Activated CD4-positive, alpha-beta T cell treated with anti-CD3 and anti-CD28 coated beads for 36 hours (primary cell): ENCODE measurements around the gene CYFIP2. TPM values are rescaled to one million over a fixed set of nuclear protein-coding genes. Genes with fewer than 3 reads are reported as not detected.

Experiments
- ATAC-seq: fragments of 200-7000 bp; cut with Tn5 transposase; one replicate; pipeline ENCODE4 v1.10.0; 2021; ENCODE audit warnings: mild to moderate bottlenecking, moderate library complexity
- CTCF ChIA-PET: fragments of 350-600 bp; sonication (Branson Sonifier 250); formaldehyde crosslinking; loops from one replicate; lab custom pipeline; 2021; ENCODE audit warnings: antibody characterized with exemption; lab: Charles Lee
- POLR2A ChIA-PET: fragments of 350-600 bp; sonication (Branson Sonifier 250); formaldehyde crosslinking; loops from one replicate; lab custom pipeline; 2021; ENCODE audit warnings: antibody characterized with exemption, inconsistent platforms; lab: Charles Lee
- DNase-seq: peaks from one replicate; pipeline ENCODE4 v3.0.0-alpha.2; 2020
- H3K27ac Mint-ChIP-seq: one replicate; pipeline ENCODE4 v1.8.0; 2021; ENCODE audit warnings: mixed read lengths
- H3K27me3 Mint-ChIP-seq: one replicate; pipeline ENCODE4 v1.8.0; 2021; ENCODE audit warnings: mixed read lengths
- H3K36me3 Mint-ChIP-seq: one replicate; pipeline ENCODE4 v1.8.0; 2021; ENCODE audit warnings: low read depth, mixed read lengths
- H3K4me1 Mint-ChIP-seq: one replicate; pipeline ENCODE4 v1.8.0; 2021; ENCODE audit warnings: mixed read lengths
- H3K4me3 Mint-ChIP-seq: one replicate; pipeline ENCODE4 v1.8.0; 2021; ENCODE audit warnings: mild to moderate bottlenecking, moderate library complexity, mixed read lengths
- H3K9me3 Mint-ChIP-seq: one replicate; pipeline ENCODE4 v1.8.0; 2021; ENCODE audit warnings: low read depth, mixed read lengths
- intact Hi-C, 2 experiments: fragments of 100-400 bp; cut with DNase I in 1 of 2; cut with micrococcal nuclease in 1 of 2; formaldehyde crosslinking; loops; one replicate each; pipeline versions ENCODE4 v1.14.2 to v1.15.1; 2022 to 2024; cut with DNase I, micrococcal nuclease
- total RNA-seq, 2 experiments: library from RNA; stranded (reverse); gene quantifications; one replicate each; pipeline ENCODE4 v1.2.3, GENCODE V29; 2021

Gene CYFIP2
- total RNA-seq, 2 experiments from 2014 or later = 277 to 526 TPM

DNA sequence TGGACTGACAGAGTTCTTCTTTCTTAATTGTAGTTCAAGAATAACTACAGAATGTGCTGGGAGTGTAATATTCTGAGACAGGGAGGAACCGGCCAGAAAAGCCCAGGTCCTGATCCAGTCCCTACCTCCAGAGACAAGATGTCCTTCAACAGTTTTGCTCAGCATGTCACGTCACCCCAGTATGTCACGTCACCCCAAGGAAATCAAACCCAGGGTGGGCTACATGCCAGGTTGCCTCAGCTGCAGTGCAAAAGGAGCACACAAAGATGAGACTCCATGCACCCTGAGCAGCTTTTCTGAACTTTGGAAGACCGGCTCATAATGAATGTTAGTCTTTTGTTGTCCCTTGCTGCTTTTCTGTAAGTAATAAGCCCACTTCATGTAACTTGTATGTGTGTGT lies 168.2 kb downstream of the CYFIP2 start:
- Mint-ChIP-seq H3K4me3 (no peak overlapping the region), H3K27me3 (no peaks in the 10 kb centered on the region), H3K36me3 (no peaks in the 10 kb centered on the region), H3K27ac (no peak overlapping the region), H3K4me1 (peaks cover 5% of the 10 kb centered on the region), H3K9me3 (peaks cover 2% of the 10 kb centered on the region)
- intact Hi-C loops = no loop called here
- CTCF ChIA-PET = interaction anchor here (0.8 to 4.9 kb wide), 8 partner anchors 26 to 310 kb away, joined by 3 to 66 read pairs (median 12); partner anchors contain the start of genes LSM11 and NIPAL4
- no peak for ATAC-seq
- DNase-seq = no peak
- POLR2A ChIA-PET = no interaction called here

DNA sequence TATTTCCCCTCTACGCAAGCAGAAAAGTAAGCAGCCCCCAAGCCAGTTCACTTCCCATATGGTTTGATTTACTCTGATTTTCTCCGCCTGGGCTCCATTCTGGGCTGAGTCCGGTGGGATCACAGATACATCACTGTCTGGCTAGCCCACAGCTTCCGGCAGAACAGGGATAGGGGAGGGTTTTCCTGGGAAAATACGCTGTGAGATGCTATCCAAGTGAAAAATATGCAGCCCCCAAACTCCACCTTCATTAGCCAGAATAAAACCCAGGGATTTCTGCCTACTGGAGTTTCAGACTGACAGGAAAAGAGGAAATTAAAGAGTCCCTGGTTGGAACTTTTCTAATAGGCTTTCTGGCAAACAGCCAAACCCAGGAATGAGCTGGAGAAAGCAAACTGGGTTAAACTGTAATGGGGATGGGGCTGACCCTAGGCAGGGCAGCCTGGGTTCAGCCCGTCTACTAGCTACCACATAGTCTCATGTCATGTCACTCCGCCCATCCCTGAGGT lies 177.2 kb downstream of the CYFIP2 start:
- intact Hi-C loops = no loop called here
- CTCF ChIA-PET = interaction anchor here (1.0 to 1.8 kb wide), 3 partner anchors 11 to 300 kb away, joined by 3 to 6 read pairs (median 4); partner anchors contain the start of gene LSM11
- Mint-ChIP-seq H3K27ac (no peak overlapping the region), H3K4me3 (no peak overlapping the region), H3K4me1 (no peaks in the 10 kb centered on the region), H3K36me3 (no peaks in the 10 kb centered on the region), H3K27me3 (no peaks in the 10 kb centered on the region), H3K9me3 (no peaks in the 10 kb centered on the region)
- no peak for DNase-seq
- POLR2A ChIA-PET = no interaction called here
- no peak for ATAC-seq

DNA sequence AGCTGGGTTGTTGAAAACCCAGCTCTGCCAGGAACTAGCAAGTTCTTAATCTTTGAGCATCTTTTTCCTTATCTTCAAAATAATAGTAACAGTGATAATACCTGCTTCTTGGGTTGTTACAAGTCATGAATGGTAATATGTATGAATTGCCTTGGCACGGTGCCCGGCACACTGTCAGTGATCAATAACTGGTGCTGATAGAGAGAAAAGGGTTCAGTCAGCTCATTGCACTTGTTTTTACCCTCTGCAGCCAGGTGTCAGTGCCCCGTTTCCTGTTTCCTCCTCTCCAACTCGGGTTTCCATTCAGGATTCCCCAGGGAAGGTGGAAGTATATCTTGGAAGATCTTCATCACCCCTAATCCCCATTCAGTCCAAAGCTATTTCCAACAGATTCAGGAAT lies 178.3 kb downstream of the CYFIP2 start:
- DNase-seq = no peak
- Mint-ChIP-seq H3K4me3 (no peak overlapping the region), H3K9me3 (no peaks in the 10 kb centered on the region), H3K27ac (no peak overlapping the region), H3K4me1 (no peaks in the 10 kb centered on the region), H3K36me3 (no peaks in the 10 kb centered on the region), H3K27me3 (no peaks in the 10 kb centered on the region)
- intact Hi-C loops = no loop called here
- ATAC-seq = no peak
- ChIA-PET POLR2A (no interaction called here), CTCF (interaction anchor here (1.3 to 1.8 kb wide), 2 partner anchors 13 to 299 kb away, joined by 4 to 6 read pairs; partner anchors contain the start of gene LSM11)

Other genes starting within 250 kb of the CYFIP2 start
- gene HAVCR1, start 207.0 kb upstream of the CYFIP2 start, total RNA-seq = under 1 TPM in 1 of 2 experiments, not detected in 1; 0.65 TPM
- gene HAVCR2, start 157.1 kb upstream of the CYFIP2 start, total RNA-seq = 10 to 100 TPM; 12.6 to 15.9 TPM
- gene MED7, start 123.3 kb upstream of the CYFIP2 start, total RNA-seq = 10 to 100 TPM in 1 of 2 experiments, 1 to 10 TPM in 1; 10.0 to 16.9 TPM
- under 1 TPM; 0.79 to 0.82 TPM for gene GARIN3, start 99.9 kb upstream of the CYFIP2 start, total RNA-seq
- 100 to 1,000 TPM; 208 to 249 TPM for gene ITK, start 85.3 kb upstream of the CYFIP2 start, total RNA-seq
- 1 to 10 TPM; 3.5 to 3.7 TPM for gene NIPAL4, start 194.1 kb downstream of the CYFIP2 start, total RNA-seq